Activated T-cell treated with anti-CD3 and anti-CD28 coated beads, Interleukin-2, amount 50 U/mL, for 4 hours (primary cell): ENCODE results near the gene C1orf21. TPM values are rescaled to one million over a fixed set of nuclear protein-coding genes. Genes with fewer than 3 reads are reported as not detected.
"Not testable (repeated sequence)": the region's sequence is repeated elsewhere in the genome, so short reads cannot be mapped to it uniquely, and the experiment has no call there.

Experiments used
- ATAC-seq, 2 donors: fragments of 200-7000 bp; cut with Tn5 transposase; one replicate each; pipeline ENCODE4 v1.10.0; 2021
- DNase-seq: peaks from one replicate; pipeline ENCODE4 v3.0.0-alpha.2; 2020
- H3K27me3 Mint-ChIP-seq: one replicate; pipeline ENCODE4 v1.8.0; 2021; ENCODE audit warnings: low read depth, mixed read lengths
- H3K36me3 Mint-ChIP-seq: one replicate; pipeline ENCODE4 v1.8.0; 2022; ENCODE audit warnings: mixed read lengths; ENCODE audit not compliant: insufficient read depth
- H3K4me1 Mint-ChIP-seq: one replicate; pipeline ENCODE4 v1.8.0; 2021; ENCODE audit warnings: low read depth, mixed read lengths
- H3K4me3 Mint-ChIP-seq: one replicate; pipeline ENCODE4 v1.8.0; 2021; ENCODE audit warnings: mild to moderate bottlenecking, moderate library complexity, mixed read lengths
- H3K9me3 Mint-ChIP-seq: one replicate; pipeline ENCODE4 v1.8.0; 2021; ENCODE audit warnings: mixed read lengths
- total RNA-seq, 3 donors: library from RNA; stranded (reverse); gene quantifications; one replicate each; pipeline ENCODE4 v1.2.1, GENCODE V29; 2021

C1orf21 gene
- 1 to 10 TPM in 1 of 3 donors, under 1 TPM in 2; 0.53 to 1.7 (median 0.90) TPM for total RNA-seq

- Mint-ChIP-seq H3K9me3 (no peaks in the 10 kb centered on the region), H3K27me3 (peaks cover 57% of the 10 kb centered on the region), H3K4me1 (peaks cover 17% of the 10 kb centered on the region), H3K36me3 (no peaks in the 10 kb centered on the region), H3K4me3 (peak within 1 kb of the TSS; percentile 79)
- ATAC-seq (peak; percentile 93 to 94), DNase-seq (peak; percentile 54)
Measured at GRCh38 chr1:184386312-184387068, at the start of gene C1orf21. C1orf21 (plus strand) TSS chr1:184387029; CDS start chr1:184477510, 90,481 bp downstream.

DNA sequence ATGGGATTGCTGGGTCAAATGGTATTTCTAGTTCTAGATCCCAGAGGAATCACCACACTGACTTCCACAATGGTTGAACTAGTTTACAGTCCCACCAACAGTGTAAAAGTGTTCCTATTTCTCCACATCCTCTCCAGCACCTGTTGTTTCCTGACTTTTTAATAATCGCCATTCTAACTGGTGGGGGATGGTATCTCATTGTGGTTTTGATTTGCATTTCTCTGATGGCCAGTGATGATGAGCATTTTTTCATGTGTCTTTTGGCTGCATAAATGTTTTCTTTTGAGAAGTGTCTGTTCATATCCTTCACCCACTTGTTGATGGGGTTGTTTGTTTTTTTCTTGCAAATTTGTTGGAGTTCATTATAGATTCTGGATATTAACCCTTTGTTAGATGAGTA lies 49.0 kb upstream of the C1orf21 start:
- not testable (repeated sequence) for H3K36me3 Mint-ChIP-seq, H3K27me3 Mint-ChIP-seq, H3K4me3 Mint-ChIP-seq, H3K4me1 Mint-ChIP-seq, DNase-seq, ATAC-seq, H3K9me3 Mint-ChIP-seq

- no peaks in the 10 kb centered on the region for H3K9me3 Mint-ChIP-seq
- H3K36me3 Mint-ChIP-seq, result no peaks in the 10 kb centered on the region
- no peak overlapping the region for H3K4me3 Mint-ChIP-seq
- ATAC-seq (no peak), DNase-seq (no peak)
- no peaks in the 10 kb centered on the region for H3K4me1 Mint-ChIP-seq
- H3K27me3 Mint-ChIP-seq, result peaks cover 9% of the 10 kb centered on the region
Measured at GRCh38 chr1:184340984-184341383, 45.8 kb upstream of the C1orf21 start.

- H3K36me3 Mint-ChIP-seq, result no peaks in the 10 kb centered on the region
- no peaks in the 10 kb centered on the region for H3K4me1 Mint-ChIP-seq
- DNase-seq, result no peak
- ATAC-seq, result no peak
- H3K27me3 Mint-ChIP-seq, result peaks cover 13% of the 10 kb centered on the region
- H3K9me3 Mint-ChIP-seq, result no peaks in the 10 kb centered on the region
- H3K4me3 Mint-ChIP-seq, result no peak overlapping the region
Measured at GRCh38 chr1:184350573-184350972, 36.3 kb upstream of the C1orf21 start.

DNA sequence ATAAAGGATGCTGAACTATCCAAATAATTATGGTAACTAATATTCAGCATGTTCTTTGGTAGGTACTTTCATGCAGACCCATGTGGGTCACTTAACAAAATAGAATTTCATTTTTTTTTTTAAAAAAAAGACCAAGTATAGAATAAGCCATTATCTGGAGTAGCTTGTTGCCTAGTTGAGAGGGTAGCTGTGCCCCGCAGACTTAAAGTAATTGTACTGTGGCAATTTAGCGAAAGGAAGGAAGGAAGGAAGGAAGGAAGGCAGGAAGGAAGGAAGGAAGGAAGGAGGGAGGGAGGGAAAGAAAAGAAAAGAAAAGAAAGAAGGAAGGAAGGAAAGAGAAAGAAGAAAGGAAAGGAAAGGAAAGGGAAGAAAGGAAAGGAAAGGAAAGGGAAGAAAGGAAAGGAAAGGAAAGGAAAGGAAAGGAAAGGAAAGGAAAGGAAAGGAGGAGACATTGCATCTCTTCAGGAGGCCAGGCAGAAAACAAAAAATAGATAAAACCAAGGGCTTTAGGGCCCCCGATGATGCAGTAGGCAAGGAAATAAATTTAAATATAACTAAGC lies 35.3 kb upstream of the C1orf21 start:
- Mint-ChIP-seq H3K4me3 (no peak overlapping the region), H3K4me1 (no peaks in the 10 kb centered on the region), H3K27me3 (peaks cover 16% of the 10 kb centered on the region), H3K9me3 (no peaks in the 10 kb centered on the region), H3K36me3 (no peaks in the 10 kb centered on the region)
- ATAC-seq (no peak), DNase-seq (no peak)

DNA sequence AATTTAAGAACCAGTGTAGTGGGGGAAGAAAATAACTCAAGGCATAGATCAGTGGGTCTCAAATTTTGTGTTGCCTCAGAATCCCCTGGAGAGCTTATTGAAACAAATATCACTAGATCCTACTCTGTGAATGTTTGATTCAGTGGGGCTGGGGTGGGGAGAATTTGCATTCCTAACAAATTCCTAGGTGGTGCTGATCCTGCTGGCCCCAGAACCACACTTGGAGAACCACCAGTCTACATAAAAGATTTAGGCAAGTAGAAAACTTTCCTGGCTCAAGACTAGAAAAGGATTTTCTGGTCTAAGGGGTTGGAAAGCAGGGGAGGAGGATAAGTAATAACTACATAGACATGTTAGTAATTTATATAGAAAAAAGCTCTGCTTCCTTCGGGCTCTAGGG lies 34.1 kb upstream of the C1orf21 start:
- Mint-ChIP-seq H3K4me1 (no peaks in the 10 kb centered on the region), H3K9me3 (no peaks in the 10 kb centered on the region), H3K4me3 (no peak overlapping the region), H3K27me3 (peaks cover 16% of the 10 kb centered on the region), H3K36me3 (no peaks in the 10 kb centered on the region)
- ATAC-seq (no peak), DNase-seq (no peak)

DNA sequence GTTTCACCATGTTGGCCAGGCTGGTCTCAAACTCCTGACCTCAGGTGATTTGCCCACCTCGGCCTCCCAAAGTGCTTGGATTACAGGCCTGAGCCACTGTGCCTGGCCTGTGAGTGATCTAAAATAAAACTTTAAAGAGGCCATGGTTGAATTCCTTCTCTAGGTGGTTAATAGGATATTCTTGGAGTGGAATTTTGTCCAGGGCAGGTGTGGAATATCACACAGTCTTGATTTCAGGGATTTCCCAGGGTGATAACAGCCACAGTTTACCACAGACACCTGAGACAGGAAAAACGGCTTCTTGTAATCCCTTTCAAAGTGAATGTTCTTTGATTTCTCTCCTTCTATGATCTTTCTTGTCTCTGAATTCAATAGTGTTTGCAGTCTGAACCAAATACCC lies 32.1 kb upstream of the C1orf21 start:
- peaks cover 16% of the 10 kb centered on the region for H3K27me3 Mint-ChIP-seq
- ATAC-seq (no peak), DNase-seq (no peak)
- no peaks in the 10 kb centered on the region for H3K36me3 Mint-ChIP-seq
- no peak overlapping the region for H3K4me3 Mint-ChIP-seq
- H3K9me3 Mint-ChIP-seq, result no peaks in the 10 kb centered on the region
- H3K4me1 Mint-ChIP-seq, result no peaks in the 10 kb centered on the region

DNA sequence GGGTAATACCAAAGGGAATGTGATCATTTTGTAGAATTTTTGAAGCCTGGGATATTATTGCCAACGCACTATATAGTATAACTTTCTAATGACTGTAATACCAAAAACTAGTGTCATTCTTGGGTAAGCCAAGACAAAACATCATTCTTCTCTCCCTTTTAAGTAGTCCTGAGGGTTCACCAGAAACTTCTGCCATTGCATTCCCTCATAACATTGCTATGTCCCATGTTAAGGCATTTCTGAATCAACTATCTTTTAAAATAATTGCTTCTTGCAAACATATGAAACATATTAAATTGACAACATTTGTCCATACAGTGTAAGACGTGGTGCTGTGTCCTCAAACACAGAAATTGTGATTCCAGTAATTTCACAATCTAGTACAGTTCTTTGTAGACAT lies 29.9 kb upstream of the C1orf21 start:
- ATAC-seq, result no peak
- no peak overlapping the region for H3K4me3 Mint-ChIP-seq
- H3K9me3 Mint-ChIP-seq, result no peaks in the 10 kb centered on the region
- peaks cover 14% of the 10 kb centered on the region for H3K27me3 Mint-ChIP-seq
- no peaks in the 10 kb centered on the region for H3K36me3 Mint-ChIP-seq
- no peak for DNase-seq
- no peaks in the 10 kb centered on the region for H3K4me1 Mint-ChIP-seq

DNA sequence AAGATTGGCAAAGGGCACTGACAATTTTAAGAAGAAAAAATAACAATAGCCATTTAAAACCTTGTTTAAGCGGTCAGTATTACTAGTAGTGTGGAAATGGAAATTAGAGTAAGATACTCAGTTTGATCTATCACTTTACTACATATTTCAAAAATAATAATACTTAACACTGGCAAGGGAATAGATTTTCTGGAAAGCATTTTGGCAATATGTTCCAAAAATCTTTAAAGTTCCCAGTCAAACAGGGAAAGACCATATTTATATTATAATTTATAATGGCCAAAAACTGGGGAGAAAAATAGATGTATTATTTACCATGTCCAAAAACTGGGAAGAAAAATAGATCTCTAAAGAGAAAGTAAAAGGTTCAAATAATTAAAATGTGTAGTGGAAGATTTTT lies 28.6 kb upstream of the C1orf21 start:
- no peak for DNase-seq
- Mint-ChIP-seq H3K27me3 (peaks cover 8% of the 10 kb centered on the region), H3K9me3 (no peaks in the 10 kb centered on the region), H3K36me3 (no peaks in the 10 kb centered on the region), H3K4me3 (no peak overlapping the region), H3K4me1 (no peaks in the 10 kb centered on the region)
- no peak for ATAC-seq

- Mint-ChIP-seq H3K27me3 (peaks cover 12% of the 10 kb centered on the region), H3K4me1 (no peaks in the 10 kb centered on the region), H3K4me3 (no peak overlapping the region), H3K36me3 (no peaks in the 10 kb centered on the region), H3K9me3 (no peaks in the 10 kb centered on the region)
- DNase-seq, result no peak
- ATAC-seq, result no peak
Measured at GRCh38 chr1:184359909-184360308, 26.9 kb upstream of the C1orf21 start.

GRCh38 chr1:184362876-184363275 lies 24.0 kb upstream of the C1orf21 start:
- no peaks in the 10 kb centered on the region for H3K36me3 Mint-ChIP-seq
- H3K4me3 Mint-ChIP-seq, result no peak overlapping the region
- peaks cover 7% of the 10 kb centered on the region for H3K27me3 Mint-ChIP-seq
- H3K4me1 Mint-ChIP-seq, result no peaks in the 10 kb centered on the region
- ATAC-seq, result no peak
- no peaks in the 10 kb centered on the region for H3K9me3 Mint-ChIP-seq
- DNase-seq, result no peak

GRCh38 chr1:184365699-184366098 lies 21.1 kb upstream of the C1orf21 start:
- peaks cover 13% of the 10 kb centered on the region for H3K27me3 Mint-ChIP-seq
- no peaks in the 10 kb centered on the region for H3K36me3 Mint-ChIP-seq
- DNase-seq (no peak), ATAC-seq (no peak)
- H3K9me3 Mint-ChIP-seq, result no peaks in the 10 kb centered on the region
- no peaks in the 10 kb centered on the region for H3K4me1 Mint-ChIP-seq
- H3K4me3 Mint-ChIP-seq, result no peak overlapping the region

DNA sequence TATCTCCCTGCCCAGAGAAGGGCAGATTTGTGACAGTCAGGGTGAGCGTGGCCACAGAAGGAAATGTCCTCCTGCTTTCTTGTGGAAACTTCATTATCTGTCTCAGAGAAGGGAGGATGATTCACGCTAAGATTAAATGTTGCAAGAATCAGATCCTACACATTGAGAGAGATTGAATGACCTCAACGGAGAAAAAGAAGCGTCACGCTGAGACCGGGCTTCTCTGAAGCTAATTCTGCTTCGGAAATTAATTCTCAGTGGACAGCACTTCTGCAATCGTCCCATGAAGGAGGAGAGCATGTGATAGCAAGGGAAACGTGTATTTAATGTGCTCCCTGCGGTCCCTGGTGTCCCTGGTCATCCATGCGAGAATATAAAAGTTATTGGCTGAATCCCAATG lies 19.8 kb upstream of the C1orf21 start:
- Mint-ChIP-seq H3K9me3 (no peaks in the 10 kb centered on the region), H3K4me3 (no peak overlapping the region), H3K4me1 (no peaks in the 10 kb centered on the region), H3K36me3 (no peaks in the 10 kb centered on the region), H3K27me3 (peaks cover 13% of the 10 kb centered on the region)
- ATAC-seq, result no peak
- DNase-seq, result no peak

GRCh38 chr1:184367427-184368038 lies 19.3 kb upstream of the C1orf21 start:
- ATAC-seq, result no peak
- H3K27me3 Mint-ChIP-seq, result peaks cover 13% of the 10 kb centered on the region
- no peaks in the 10 kb centered on the region for H3K4me1 Mint-ChIP-seq
- no peak overlapping the region for H3K4me3 Mint-ChIP-seq
- no peaks in the 10 kb centered on the region for H3K9me3 Mint-ChIP-seq
- DNase-seq, result no peak
- H3K36me3 Mint-ChIP-seq, result no peaks in the 10 kb centered on the region

- DNase-seq (no peak), ATAC-seq (no peak)
- Mint-ChIP-seq H3K36me3 (no peaks in the 10 kb centered on the region), H3K4me1 (no peaks in the 10 kb centered on the region), H3K4me3 (no peak overlapping the region), H3K9me3 (no peaks in the 10 kb centered on the region), H3K27me3 (peaks cover 16% of the 10 kb centered on the region)
Measured at GRCh38 chr1:184368354-184368753, 18.5 kb upstream of the C1orf21 start.
